Breast epithelium (tissue), 4 donors: ENCODE results near the gene MAMLD1. TPM values are rescaled to one million over a fixed set of nuclear protein-coding genes. Genes with fewer than 3 reads are reported as not detected.

Source experiments
- DNase-seq, 2 donors: peaks; one replicate each; pipeline ENCODE4 v3.0.0-alpha.2; 2019; ENCODE audit warnings: low spot score in 2 of 2
- H3K27ac ChIP-seq, 2 donors: fragments of 200-600 bp; sonication (generic) in 1 of 2; one replicate each; pipeline ENCODE4 v1.5.1; 2016 to 2019; ENCODE audit warnings: mild to moderate bottlenecking in 1 of 2
- H3K27me3 ChIP-seq, 2 donors: fragments of 200-600 bp; sonication (generic) in 1 of 2; one replicate each; pipeline versions ENCODE4 v1.5.1 to v1.6.0; 2017 to 2019; ENCODE audit warnings: control low read depth in 1 of 2, mild to moderate bottlenecking in 1 of 2
- H3K36me3 ChIP-seq: fragments of 200-600 bp; one replicate; pipeline ENCODE4 v1.5.1; 2019
- H3K4me1 ChIP-seq, 2 donors: fragments of 200-600 bp; sonication (generic); one replicate each; pipeline ENCODE4 v1.5.1; 2016 to 2019; ENCODE audit warnings: control low read depth in 1 of 2
- H3K4me3 ChIP-seq, 3 donors: fragments of 200-600 bp; sonication (generic); 1 replicate in 2 of 3; 2 replicates in 1 of 3; pipeline ENCODE4 v1.5.1; 2016 to 2019; ENCODE audit warnings: mild to moderate bottlenecking in 3 of 3, moderate library complexity in 2 of 3
- H3K9me3 ChIP-seq, 2 donors: fragments of 200-600 bp; sonication (generic) in 1 of 2; one replicate each; pipeline ENCODE4 v1.5.1; 2016 to 2019; ENCODE audit warnings: control low read depth in 1 of 2
- POLR2A ChIP-seq: fragments of 450-650 bp; IDR thresholded peaks from one replicate; pipeline ENCODE4 v1.6.1; 2016; ENCODE audit warnings: antibody characterized with exemption, mild to moderate bottlenecking, moderate library complexity
- POLR2AphosphoS5 ChIP-seq, 3 donors: sonication (generic); formaldehyde crosslinking; IDR thresholded peaks; one replicate each; pipeline ENCODE4 v1.6.1; 2017; ENCODE audit warnings: antibody characterized with exemption in 3 of 3
- intact Hi-C: fragments of 100-400 bp; cut with DNase I; formaldehyde crosslinking; loops from one replicate; pipeline ENCODE4 v1.15.1; 2023; ENCODE audit warnings: low total_unique reads
- total RNA-seq, 3 donors: library from RNA; depleted of rRNA; stranded (reverse); fragments of >200 nt; gene quantifications; one replicate each; pipeline ENCODE4 v1.1.0, GENCODE V29; 2016
- TF ChIP-seq, protein P1 (sequence below), 3 donors: fragments of 450-650 bp; IDR thresholded peaks; one replicate each; pipeline ENCODE4 v1.5.1; 2016 to 2017; ENCODE audit warnings: antibody characterized with exemption in 3 of 3, mild to moderate bottlenecking in 3 of 3, moderate library complexity in 3 of 3

MAMLD1 gene
- total RNA-seq, 3 donors from 2014 or later: 2.3 to 14.7 (median 2.8) TPM

DNA sequence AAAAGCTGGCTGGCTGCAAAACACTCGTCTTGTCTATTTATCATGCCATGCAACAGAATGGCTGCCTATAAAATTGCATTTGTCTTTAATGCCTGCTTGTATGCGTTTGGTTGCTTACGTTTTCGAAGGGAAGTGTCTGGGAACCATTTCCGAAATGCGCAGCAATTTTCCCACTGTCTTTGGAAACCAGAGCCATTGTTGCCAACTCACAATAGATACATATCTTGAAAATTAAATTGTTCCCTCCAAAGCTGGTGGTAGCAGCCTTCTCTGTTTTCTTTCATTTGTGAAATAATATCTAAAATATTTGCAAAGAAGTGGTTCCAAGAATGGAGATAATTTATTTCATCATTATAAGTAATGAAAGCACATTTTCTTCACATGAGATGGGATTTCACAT is 53.4 kb downstream of the MAMLD1 start:
- Histone ChIP-seq H3K4me3 (no peak overlapping the region), H3K36me3 (no peaks in the 10 kb centered on the region), H3K4me1 (no peaks in the 10 kb centered on the region), H3K27ac (no peak overlapping the region), H3K27me3 (peaks cover 0 to 5% of the 10 kb centered on the region in 2 donors), H3K9me3 (no peaks in the 10 kb centered on the region)
- DNase-seq: no peak
- intact Hi-C loops: no loop called here
- TF ChIP-seq POLR2AphosphoS5 (IDR thresholded peaks at IDR 0.05): no peak

DNA sequence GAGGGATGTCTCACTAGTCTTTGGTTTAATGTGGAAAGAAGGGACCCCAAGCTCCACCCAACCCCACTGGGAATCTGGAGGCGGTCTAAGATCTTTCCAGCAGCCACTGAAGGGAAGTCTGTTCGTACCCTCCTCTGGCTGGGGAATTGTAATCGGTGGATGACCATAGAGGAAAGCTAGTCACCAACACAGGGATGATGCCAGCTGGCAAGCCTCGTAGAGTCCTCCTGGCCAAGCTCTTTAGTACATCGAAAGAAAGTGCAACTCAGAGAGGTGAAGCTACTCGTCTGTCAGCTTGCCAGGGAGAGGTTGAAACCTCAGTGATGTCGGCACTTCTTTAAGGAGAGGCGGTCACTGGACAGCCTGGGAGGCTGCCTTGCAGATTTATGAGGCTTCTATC is 58.7 kb downstream of the MAMLD1 start:
- no peak for TF ChIP-seq POLR2A
- no peak for TF ChIP-seq POLR2AphosphoS5 (IDR thresholded peaks at IDR 0.05)
- Histone ChIP-seq H3K4me3 (no peak overlapping the region), H3K27ac (no peak overlapping the region), H3K36me3 (no peaks in the 10 kb centered on the region), H3K9me3 (no peaks in the 10 kb centered on the region), H3K4me1 (no peaks in the 10 kb centered on the region), H3K27me3 (no peaks in the 10 kb centered on the region)
- no peak for DNase-seq
- intact Hi-C loops: no loop called here

DNA sequence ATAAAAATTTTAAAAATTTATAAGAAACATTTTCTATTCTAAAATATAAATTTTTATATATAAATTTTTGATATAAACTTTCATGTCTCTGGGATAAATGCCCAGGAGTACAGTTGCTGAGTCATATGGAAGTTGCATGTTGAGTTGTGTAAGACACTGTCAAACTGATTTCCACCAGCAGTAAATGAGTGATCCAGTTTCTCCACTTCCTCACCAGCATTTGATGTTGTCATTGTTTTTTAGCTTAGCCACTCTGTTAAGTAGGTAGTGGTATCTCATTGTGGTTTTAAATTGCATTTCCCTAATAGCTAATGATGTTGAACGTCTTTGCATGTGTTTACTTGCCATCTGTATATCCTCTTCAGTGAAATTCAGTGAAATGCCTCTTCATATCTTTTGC is 66.5 kb downstream of the MAMLD1 start:
- Histone ChIP-seq H3K36me3 (no peaks in the 10 kb centered on the region), H3K4me3 (no peak overlapping the region), H3K27ac (no peak overlapping the region), H3K9me3 (no peaks in the 10 kb centered on the region), H3K27me3 (no peaks in the 10 kb centered on the region), H3K4me1 (no peaks in the 10 kb centered on the region)
- TF ChIP-seq, protein P1, sequence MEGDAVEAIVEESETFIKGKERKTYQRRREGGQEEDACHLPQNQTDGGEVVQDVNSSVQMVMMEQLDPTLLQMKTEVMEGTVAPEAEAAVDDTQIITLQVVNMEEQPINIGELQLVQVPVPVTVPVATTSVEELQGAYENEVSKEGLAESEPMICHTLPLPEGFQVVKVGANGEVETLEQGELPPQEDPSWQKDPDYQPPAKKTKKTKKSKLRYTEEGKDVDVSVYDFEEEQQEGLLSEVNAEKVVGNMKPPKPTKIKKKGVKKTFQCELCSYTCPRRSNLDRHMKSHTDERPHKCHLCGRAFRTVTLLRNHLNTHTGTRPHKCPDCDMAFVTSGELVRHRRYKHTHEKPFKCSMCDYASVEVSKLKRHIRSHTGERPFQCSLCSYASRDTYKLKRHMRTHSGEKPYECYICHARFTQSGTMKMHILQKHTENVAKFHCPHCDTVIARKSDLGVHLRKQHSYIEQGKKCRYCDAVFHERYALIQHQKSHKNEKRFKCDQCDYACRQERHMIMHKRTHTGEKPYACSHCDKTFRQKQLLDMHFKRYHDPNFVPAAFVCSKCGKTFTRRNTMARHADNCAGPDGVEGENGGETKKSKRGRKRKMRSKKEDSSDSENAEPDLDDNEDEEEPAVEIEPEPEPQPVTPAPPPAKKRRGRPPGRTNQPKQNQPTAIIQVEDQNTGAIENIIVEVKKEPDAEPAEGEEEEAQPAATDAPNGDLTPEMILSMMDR (IDR thresholded peaks at IDR 0.05): no peak
- TF ChIP-seq POLR2AphosphoS5 (IDR thresholded peaks at IDR 0.05): no peak
- no peak for TF ChIP-seq POLR2A
- intact Hi-C loops: loop anchor here (5.0 kb wide), 1 partner anchor 1103 kb away; no protein-coding TSS in a partner anchor
- no peak for DNase-seq

GRCh38 chrX:150436195-150436594 is 73.1 kb downstream of the MAMLD1 start:
- no peak overlapping the region for H3K27ac ChIP-seq
- H3K4me3 ChIP-seq: no peak overlapping the region
- H3K27me3 ChIP-seq: no peaks in the 10 kb centered on the region
- no peaks in the 10 kb centered on the region for H3K36me3 ChIP-seq
- H3K9me3 ChIP-seq: no peaks in the 10 kb centered on the region
- TF ChIP-seq, protein P1 (IDR thresholded peaks at IDR 0.05): no peak
- TF ChIP-seq POLR2AphosphoS5 (IDR thresholded peaks at IDR 0.05) (no peak), POLR2A (no peak)
- intact Hi-C loops: no loop called here
- no peak for DNase-seq
- no peaks in the 10 kb centered on the region for H3K4me1 ChIP-seq

DNA sequence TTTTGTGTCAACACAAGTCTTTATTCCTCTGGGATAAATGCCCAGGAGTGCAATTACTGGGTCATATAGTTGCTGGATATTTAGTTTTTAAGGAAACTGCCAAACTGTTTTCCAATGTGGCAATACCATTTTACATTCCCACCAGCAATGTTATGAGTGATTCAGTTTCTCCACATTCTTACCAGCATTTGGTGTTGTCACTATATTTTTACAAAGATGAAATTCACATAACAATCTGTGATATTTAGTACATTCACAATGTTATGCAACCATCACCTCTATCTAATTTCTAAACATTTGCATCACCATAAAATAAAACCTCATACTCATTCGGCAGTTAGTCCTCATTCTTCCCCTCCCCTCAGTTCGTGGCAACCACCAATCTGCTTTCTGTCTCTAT is 75.0 kb downstream of the MAMLD1 start:
- Histone ChIP-seq H3K36me3 (no peaks in the 10 kb centered on the region), H3K9me3 (no peaks in the 10 kb centered on the region), H3K27ac (no peak overlapping the region), H3K4me1 (no peaks in the 10 kb centered on the region), H3K27me3 (no peaks in the 10 kb centered on the region), H3K4me3 (no peak overlapping the region)
- no peak for DNase-seq
- intact Hi-C loops: no loop called here
- no peak for TF ChIP-seq POLR2A
- TF ChIP-seq, protein P1 (IDR thresholded peaks at IDR 0.05): no peak
- no peak for TF ChIP-seq POLR2AphosphoS5 (IDR thresholded peaks at IDR 0.05)

DNA sequence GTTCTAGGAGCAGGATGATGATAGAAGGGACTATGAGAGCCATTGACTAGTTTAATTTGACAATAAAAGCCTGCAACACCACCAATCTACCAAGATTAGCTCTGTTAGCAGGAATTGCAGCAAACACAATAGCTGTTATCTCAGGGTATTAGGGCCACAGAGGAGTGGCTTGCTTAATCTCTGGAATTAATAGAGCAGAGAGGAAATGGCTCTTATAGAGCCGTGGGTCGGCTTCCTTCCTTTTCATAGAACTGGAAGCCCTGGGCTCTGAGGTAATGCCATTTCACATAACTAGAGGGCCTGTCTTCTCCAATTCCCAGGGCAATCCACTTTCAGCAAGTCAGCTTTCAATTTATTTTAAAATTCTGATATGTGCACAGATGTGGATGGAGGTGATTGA is 83.0 kb downstream of the MAMLD1 start:
- Histone ChIP-seq H3K4me1 (no peaks in the 10 kb centered on the region), H3K4me3 (no peak overlapping the region), H3K27ac (no peak overlapping the region), H3K9me3 (no peaks in the 10 kb centered on the region), H3K27me3 (peaks cover 0 to 10% of the 10 kb centered on the region in 2 donors), H3K36me3 (no peaks in the 10 kb centered on the region)
- TF ChIP-seq, protein P1 (IDR thresholded peaks at IDR 0.05): no peak
- TF ChIP-seq POLR2AphosphoS5 (IDR thresholded peaks at IDR 0.05) (no peak), POLR2A (no peak)
- intact Hi-C loops: no loop called here
- no peak for DNase-seq
